ENCODE results near the gene TAF4. TPM values are rescaled to one million over a fixed set of nuclear protein-coding genes. Genes with fewer than 3 reads are reported as not detected.

TAF4 gene
- total RNA-seq, 2 donors from 2014 or later = 10.4 to 11.0 TPM

GRCh38 chr20:61935926-61936700 is 129.6 kb downstream of the TAF4 start:
- no peak for ATAC-seq (ENCODE audit: insufficient number of reproducible peaks, low FRiP score, low read depth)
- H3K4me1 ChIP-seq (ENCODE audit: control insufficient read depth in 1 of 2, low read depth in 2 of 2) = no peaks in the 10 kb centered on the region
- DNase-seq (ENCODE audit: low spot score) = no peak

GRCh38 chr20:61934716-61935530 is 130.8 kb downstream of the TAF4 start:
- DNase-seq (ENCODE audit: low spot score) = no peak
- H3K4me3 ChIP-seq = no peak overlapping the region
- TF ChIP-seq CTCF (IDR thresholded peaks at IDR 0.05) = no peak
- H3K4me1 ChIP-seq (ENCODE audit: control insufficient read depth in 1 of 2, low read depth in 2 of 2) = no peaks in the 10 kb centered on the region
- H3K27me3 ChIP-seq (replicated peaks; ENCODE audit: insufficient read depth) = no peaks in the 10 kb centered on the region
- no peak for ATAC-seq (ENCODE audit: insufficient number of reproducible peaks, low FRiP score, low read depth)
- H3K36me3 ChIP-seq = no peaks in the 10 kb centered on the region
- no peak overlapping the region for H3K27ac ChIP-seq
- no peaks in the 10 kb centered on the region for H3K9me3 ChIP-seq

More at GRCh38 chr20:61935926-61936700, 129.6 kb downstream of the TAF4 start:
- no peaks in the 10 kb centered on the region for H3K36me3 ChIP-seq
- no peak overlapping the region for H3K27ac ChIP-seq
- no peaks in the 10 kb centered on the region for H3K27me3 ChIP-seq (replicated peaks; ENCODE audit: insufficient read depth)
- TF ChIP-seq CTCF (IDR thresholded peaks at IDR 0.05) = no peak
- no peak overlapping the region for H3K4me3 ChIP-seq
- no peaks in the 10 kb centered on the region for H3K9me3 ChIP-seq

- Histone ChIP-seq H3K27me3 (replicated peaks; ENCODE audit: insufficient read depth) (no peaks in the 10 kb centered on the region), H3K4me1 (ENCODE audit: control insufficient read depth in 1 of 2, low read depth in 2 of 2) (no peaks in the 10 kb centered on the region), H3K36me3 (no peaks in the 10 kb centered on the region), H3K27ac (no peak overlapping the region), H3K9me3 (no peaks in the 10 kb centered on the region), H3K4me3 (no peak overlapping the region)
- DNase-seq (ENCODE audit: low spot score) (no peak), ATAC-seq (ENCODE audit: insufficient number of reproducible peaks, low FRiP score, low read depth) (no peak)
- TF ChIP-seq CTCF (IDR thresholded peaks at IDR 0.05) = no peak
Observed at GRCh38 chr20:61933951-61934715, 131.5 kb downstream of the TAF4 start.

- TF ChIP-seq CTCF (IDR thresholded peaks at IDR 0.05) = no peak
- no peaks in the 10 kb centered on the region for H3K36me3 ChIP-seq
- no peak overlapping the region for H3K27ac ChIP-seq
- no peaks in the 10 kb centered on the region for H3K9me3 ChIP-seq
- no peaks in the 10 kb centered on the region for H3K27me3 ChIP-seq (replicated peaks; ENCODE audit: insufficient read depth)
- ATAC-seq (ENCODE audit: insufficient number of reproducible peaks, low FRiP score, low read depth) (no peak), DNase-seq (ENCODE audit: low spot score) (no peak)
- no peaks in the 10 kb centered on the region for H3K4me1 ChIP-seq (ENCODE audit: control insufficient read depth in 1 of 2, low read depth in 2 of 2)
- no peak overlapping the region for H3K4me3 ChIP-seq
Observed at GRCh38 chr20:61933481-61933950, 132.2 kb downstream of the TAF4 start.
